Keratinocyte (primary cell): ENCODE data around the gene KRTAP10-8. TPM values are rescaled to one million over a fixed set of nuclear protein-coding genes. Genes with fewer than 3 reads are reported as not detected.

Experiments
- DNase-seq: peaks from one replicate; pipeline ENCODE4 v3.0.0-alpha.2; 2011; ENCODE audit warnings: low read depth, missing footprints, low spot score
- FAIRE-seq: peaks from 2 replicates; lab custom pipeline; 2011; peaks lifted over from hg19 to GRCh38; lab: Jason Lieb, UNC
- H2AFZ ChIP-seq: 2 replicates; pipeline ENCODE4 v1.6.0; 2012; ENCODE audit warnings: low read length, control low read depth, inconsistent platforms; ENCODE audit not compliant: control insufficient read depth
- H3K27ac ChIP-seq: 2 replicates; pipeline ENCODE4 v1.5.1; 2011; ENCODE audit warnings: low read length; ENCODE audit not compliant: control insufficient read depth, insufficient read depth
- H3K27me3 ChIP-seq: 3 replicates; pipeline ENCODE4 v1.6.0; 2011; ENCODE audit warnings: low read length; ENCODE audit not compliant: control insufficient read depth, insufficient read depth; ENCODE audit errors: extremely low read depth
- H3K36me3 ChIP-seq, 2 experiments: 2 replicates in 1 of 2; 3 replicates in 1 of 2; pipeline ENCODE4 v1.5.1; 2011; ENCODE audit warnings: low read length in 2 of 2, mild to moderate bottlenecking in 1 of 2; ENCODE audit not compliant: control insufficient read depth in 2 of 2, insufficient read depth in 2 of 2; ENCODE audit errors: extremely low read depth in 1 of 2
- H3K4me1 ChIP-seq: 3 replicates; pipeline ENCODE4 v1.5.1; 2011; ENCODE audit warnings: low read length; ENCODE audit not compliant: control insufficient read depth, insufficient read depth; ENCODE audit errors: extremely low read depth
- H3K4me2 ChIP-seq: 3 replicates; pipeline ENCODE4 v1.6.0; 2011; ENCODE audit warnings: low read depth, low read length; ENCODE audit not compliant: control insufficient read depth, insufficient read depth; ENCODE audit errors: extremely low read depth
- H3K4me3 ChIP-seq, 3 experiments: fragments of 200-600 bp in 1 of 3; sonication (generic) in 1 of 3; 2 replicates in 2 of 3; 3 replicates in 1 of 3; pipeline ENCODE4 v1.5.1; 2011 to 2016; ENCODE audit warnings: low read length in 3 of 3, mild to moderate bottlenecking in 3 of 3, control low read depth in 2 of 3, inconsistent platforms in 1 of 3, low read depth in 1 of 3, mixed read lengths in 1 of 3, mixed run types in 1 of 3, moderate library complexity in 1 of 3; ENCODE audit not compliant: control insufficient read depth in 2 of 3, insufficient read depth in 2 of 3; ENCODE audit errors: extremely low read depth in 1 of 3
- H3K79me2 ChIP-seq: 2 replicates; pipeline ENCODE4 v1.6.0; 2012; ENCODE audit warnings: low read length; ENCODE audit not compliant: control insufficient read depth, insufficient read depth
- H3K9ac ChIP-seq: 3 replicates; pipeline ENCODE4 v1.6.0; 2011; ENCODE audit warnings: low read length; ENCODE audit not compliant: control insufficient read depth, insufficient read depth; ENCODE audit errors: extremely low read depth
- H3K9me1 ChIP-seq: 3 replicates; pipeline ENCODE4 v1.6.0; 2011; ENCODE audit warnings: low read length; ENCODE audit not compliant: control insufficient read depth, insufficient read depth; ENCODE audit errors: extremely low read depth
- H3K9me3 ChIP-seq: 2 replicates; pipeline ENCODE4 v1.5.1; 2012; ENCODE audit warnings: low read depth, low read length; ENCODE audit not compliant: control insufficient read depth
- H4K20me1 ChIP-seq: 3 replicates; pipeline ENCODE4 v1.6.0; 2011; ENCODE audit warnings: low read length; ENCODE audit not compliant: control insufficient read depth, insufficient read depth; ENCODE audit errors: extremely low read depth
- EZH2 ChIP-seq: IDR thresholded peaks from one replicate; pipeline ENCODE4 v1.6.1; 2012; ENCODE audit warnings: inconsistent platforms, mild to moderate bottlenecking, low read length, moderate library complexity
- dilution Hi-C: fragments of 300-500 bp; cut with MboI; formaldehyde crosslinking; loops from one replicate; pipeline ENCODE4 v1.7.0; 2020; ENCODE audit warnings: low sequenced_read_pairs; ENCODE audit not compliant: extremely low pct_ligation_motif_present
- polyA plus RNA-seq, 5 experiments: library from polyadenylated mRNA; depleted of rRNA in 3 of 5; stranded (reverse) in 3 of 5; stranded (forward) in 1 of 5; unstranded in 1 of 5; fragments of >200 nt; gene quantifications; 1 replicate in 1 of 5; 2 replicates in 3 of 5; 3 replicates in 1 of 5; pipeline versions ENCODE4 v1.2.1 to v1.2.3, GENCODE V29; 2011 to 2012; ENCODE audit warnings: missing spikeins in 2 of 5, low read depth in 1 of 5, low replicate concordance in 1 of 5
- TF ChIP-seq, protein P1 (sequence below), 3 experiments: IDR thresholded peaks in 1 of 3; conservative IDR thresholded peaks in 1 of 3; optimal IDR thresholded peaks in 1 of 3; 2 replicates in 2 of 3; 3 replicates in 1 of 3; pipeline versions ENCODE3 to v1.5.1; 2011; ENCODE audit warnings: low read length in 3 of 3, mild to moderate bottlenecking in 3 of 3, moderate library complexity in 2 of 3, control low read depth in 1 of 3, inconsistent platforms in 1 of 3; ENCODE audit not compliant: insufficient read depth in 2 of 3; ENCODE audit errors: extremely low read depth in 1 of 3

KRTAP10-8 gene
- polyA plus RNA-seq, 1 donor (not counting 4 experiments of a cell fraction or from before 2014, with no cell fraction given): not detected

DNA sequence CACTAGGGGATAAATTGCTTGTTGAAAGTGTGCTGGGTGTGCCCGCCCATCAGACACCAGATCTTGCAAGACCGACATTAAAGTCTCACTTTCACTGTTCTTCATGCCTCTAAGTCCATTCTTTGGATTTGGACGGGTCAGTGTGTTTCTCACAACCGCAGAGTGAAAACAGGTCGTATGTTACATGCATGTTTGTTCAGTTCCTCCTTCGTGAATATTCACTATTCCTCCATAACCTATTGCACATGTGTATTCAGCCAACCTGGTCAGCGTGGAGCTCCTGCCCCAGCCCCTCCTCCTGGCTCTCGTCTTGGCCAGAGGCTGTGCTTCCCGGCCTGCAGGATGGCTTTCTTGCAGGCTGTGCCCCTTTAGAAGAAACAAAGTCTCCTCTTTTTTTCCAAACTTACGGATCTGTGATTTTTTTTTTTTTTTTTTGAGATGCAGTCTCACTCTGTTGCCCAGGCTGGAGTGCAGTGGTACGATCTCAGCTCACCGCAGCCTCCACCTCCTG is 17.4 kb upstream of the KRTAP10-8 start:
- no peak overlapping the region for H2AFZ ChIP-seq
- H3K4me2 ChIP-seq: no peak overlapping the region
- no peaks in the 10 kb centered on the region for H4K20me1 ChIP-seq
- no peak overlapping the region for H3K27ac ChIP-seq
- FAIRE-seq: no peak
- dilution Hi-C loops: no loop called here
- TF ChIP-seq, protein P1, sequence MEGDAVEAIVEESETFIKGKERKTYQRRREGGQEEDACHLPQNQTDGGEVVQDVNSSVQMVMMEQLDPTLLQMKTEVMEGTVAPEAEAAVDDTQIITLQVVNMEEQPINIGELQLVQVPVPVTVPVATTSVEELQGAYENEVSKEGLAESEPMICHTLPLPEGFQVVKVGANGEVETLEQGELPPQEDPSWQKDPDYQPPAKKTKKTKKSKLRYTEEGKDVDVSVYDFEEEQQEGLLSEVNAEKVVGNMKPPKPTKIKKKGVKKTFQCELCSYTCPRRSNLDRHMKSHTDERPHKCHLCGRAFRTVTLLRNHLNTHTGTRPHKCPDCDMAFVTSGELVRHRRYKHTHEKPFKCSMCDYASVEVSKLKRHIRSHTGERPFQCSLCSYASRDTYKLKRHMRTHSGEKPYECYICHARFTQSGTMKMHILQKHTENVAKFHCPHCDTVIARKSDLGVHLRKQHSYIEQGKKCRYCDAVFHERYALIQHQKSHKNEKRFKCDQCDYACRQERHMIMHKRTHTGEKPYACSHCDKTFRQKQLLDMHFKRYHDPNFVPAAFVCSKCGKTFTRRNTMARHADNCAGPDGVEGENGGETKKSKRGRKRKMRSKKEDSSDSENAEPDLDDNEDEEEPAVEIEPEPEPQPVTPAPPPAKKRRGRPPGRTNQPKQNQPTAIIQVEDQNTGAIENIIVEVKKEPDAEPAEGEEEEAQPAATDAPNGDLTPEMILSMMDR (optimal IDR thresholded peaks at IDR 0.05 in 1 of 3, IDR thresholded peaks at IDR 0.05 in 1 of 3, conservative IDR thresholded peaks at IDR 0.05 in 1 of 3; ENCODE audit: extremely low read depth in 1 of 3, insufficient read depth in 2 of 3, low read length in 3 of 3): no peak
- TF ChIP-seq EZH2: no peak
- H3K4me1 ChIP-seq: peaks cover 7% of the 10 kb centered on the region
- H3K9ac ChIP-seq: no peak overlapping the region
- H3K9me3 ChIP-seq: no peaks in the 10 kb centered on the region
- no peaks in the 10 kb centered on the region for H3K9me1 ChIP-seq
- no peak overlapping the region for H3K4me3 ChIP-seq
- DNase-seq: no peak
- H3K79me2 ChIP-seq: no peaks in the 10 kb centered on the region
- no peaks in the 10 kb centered on the region for H3K27me3 ChIP-seq
- no peaks in the 10 kb centered on the region for H3K36me3 ChIP-seq

DNA sequence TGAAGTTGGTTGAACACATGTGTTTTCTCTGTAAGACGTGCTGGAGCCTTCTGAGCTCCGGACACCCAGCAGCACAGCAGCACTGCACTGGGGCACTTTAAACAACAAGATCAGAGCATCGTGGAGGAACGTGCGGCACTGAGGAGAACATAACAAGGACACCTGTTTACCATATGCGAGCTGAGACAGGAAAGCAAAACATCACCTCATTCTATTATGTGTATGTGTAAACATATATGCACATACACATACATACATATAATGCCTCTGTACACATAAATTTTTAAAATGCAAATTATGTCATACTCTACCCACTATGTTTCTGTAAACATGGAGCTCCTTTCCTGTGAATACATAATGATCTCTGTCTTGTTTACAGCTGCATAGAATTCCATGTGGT is 16.4 kb upstream of the KRTAP10-8 start:
- no peak for TF ChIP-seq EZH2
- TF ChIP-seq, protein P1 (optimal IDR thresholded peaks at IDR 0.05 in 1 of 3, IDR thresholded peaks at IDR 0.05 in 1 of 3, conservative IDR thresholded peaks at IDR 0.05 in 1 of 3; ENCODE audit: extremely low read depth in 1 of 3, insufficient read depth in 2 of 3, low read length in 3 of 3): no peak
- H3K4me2 ChIP-seq: no peak overlapping the region
- H3K27ac ChIP-seq: no peak overlapping the region
- no peak for DNase-seq
- no peaks in the 10 kb centered on the region for H3K79me2 ChIP-seq
- H3K9me3 ChIP-seq: no peaks in the 10 kb centered on the region
- FAIRE-seq: no peak
- dilution Hi-C loops: no loop called here
- no peaks in the 10 kb centered on the region for H3K36me3 ChIP-seq
- no peaks in the 10 kb centered on the region for H3K27me3 ChIP-seq
- H3K4me1 ChIP-seq: peaks cover 7% of the 10 kb centered on the region
- H2AFZ ChIP-seq: no peak overlapping the region
- no peak overlapping the region for H3K4me3 ChIP-seq
- H3K9me1 ChIP-seq: no peaks in the 10 kb centered on the region
- no peaks in the 10 kb centered on the region for H4K20me1 ChIP-seq
- no peak overlapping the region for H3K9ac ChIP-seq
